ENCODE results near the gene TIMM22. TPM values are rescaled to one million over a fixed set of nuclear protein-coding genes. Genes with fewer than 3 reads are reported as not detected.
"Not testable (repeated sequence)": the region's sequence is repeated elsewhere in the genome, so short reads cannot be mapped to it uniquely, and the experiment has no call there.

The TIMM22 gene
- total RNA-seq, 1 experiment from 2014 or later: 24.9 TPM

DNA sequence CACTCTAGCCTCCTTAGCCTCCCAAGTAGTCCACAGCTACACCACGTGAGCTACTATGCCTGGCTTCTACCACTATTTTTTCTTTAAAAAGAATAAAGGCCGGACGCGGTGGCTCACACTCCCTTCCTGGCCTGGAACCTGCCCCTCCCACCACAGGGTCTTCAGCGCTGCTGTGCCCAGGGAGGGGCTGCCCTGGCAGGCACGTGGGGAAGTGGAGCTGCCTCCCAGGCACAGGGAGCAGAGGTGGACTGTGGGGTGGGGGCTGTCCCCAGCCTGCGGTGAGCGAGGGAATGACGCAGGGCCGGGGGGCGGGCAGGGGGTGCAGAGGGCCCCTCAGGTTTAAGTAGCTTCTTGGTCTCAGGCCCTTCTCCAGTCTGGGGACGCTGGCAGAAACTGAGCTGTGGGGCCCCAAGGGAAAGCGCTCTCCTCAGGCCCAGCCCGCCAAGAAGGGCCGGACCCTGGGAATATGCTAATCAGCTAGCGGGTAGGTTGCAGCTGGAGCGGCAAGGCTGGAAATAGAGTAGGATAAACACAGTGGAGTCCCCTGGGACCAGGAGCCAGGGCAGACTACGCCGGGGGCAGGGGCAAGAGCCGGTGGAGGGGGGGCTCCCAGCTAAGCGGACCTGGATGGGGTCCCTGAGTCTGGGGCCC is 46.8 kb downstream of the TIMM22 start:
- DNase-seq (ENCODE audit: low read depth, low spot score): no peak
- in situ Hi-C loops (cut with HindIII; ENCODE audit: low pct_unique_long_range_greater_than_20kb, low sequenced_read_pairs): no loop called here

DNA sequence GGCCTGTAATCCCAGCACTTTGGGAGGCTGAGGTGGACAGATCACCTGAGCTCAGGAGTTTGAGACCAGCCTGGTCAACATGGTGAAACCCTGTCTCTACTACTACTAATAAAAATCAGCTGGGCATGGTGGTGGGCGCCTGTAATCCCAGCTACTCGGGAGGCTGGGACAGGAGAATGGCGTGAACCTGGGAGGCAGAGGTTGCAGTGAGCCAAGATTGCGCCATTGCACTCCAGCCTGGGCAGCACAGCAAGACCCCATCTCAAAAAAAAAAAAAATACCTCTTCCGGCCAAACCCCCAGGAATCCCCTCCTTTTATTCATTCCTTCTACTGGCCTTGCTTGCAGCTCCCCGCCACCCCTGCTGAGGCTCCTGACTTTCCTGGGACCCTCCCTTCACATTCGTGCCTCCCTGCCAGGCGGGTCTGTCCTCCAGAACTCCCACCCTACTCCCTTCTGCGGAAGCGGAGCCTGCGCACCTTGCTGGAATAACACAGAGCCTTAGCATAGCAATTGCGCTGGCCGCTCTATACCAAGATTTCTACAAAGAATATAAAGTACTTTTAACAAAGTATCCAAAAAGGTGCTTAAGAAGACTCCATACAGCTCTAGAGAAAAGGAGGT is 47.6 kb downstream of the TIMM22 start:
- DNase-seq (ENCODE audit: low read depth, low spot score); in situ Hi-C loops (cut with HindIII; ENCODE audit: low pct_unique_long_range_greater_than_20kb, low sequenced_read_pairs): not testable (repeated sequence)

DNA sequence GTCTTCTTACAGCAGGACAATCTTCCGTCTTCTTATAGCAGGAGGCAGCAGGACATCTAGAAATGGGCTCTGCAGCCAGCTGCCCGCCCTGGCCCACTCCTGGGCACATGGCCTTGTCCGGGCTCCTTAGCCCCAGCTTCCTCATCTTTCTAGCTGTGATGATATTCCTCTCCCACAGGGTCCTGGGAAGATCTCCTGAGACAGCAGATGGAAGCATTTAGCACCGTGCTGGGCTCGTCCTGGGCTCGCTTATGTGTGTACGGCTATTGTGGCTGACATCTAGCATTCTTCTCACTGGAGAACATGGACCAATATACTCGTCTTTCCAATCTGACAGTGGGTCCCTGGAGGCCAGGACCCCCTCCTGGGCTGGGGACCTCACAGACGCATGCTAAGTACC is 48.5 kb downstream of the TIMM22 start:
- DNase-seq (ENCODE audit: low read depth, low spot score): no peak
- in situ Hi-C loops (cut with HindIII; ENCODE audit: low pct_unique_long_range_greater_than_20kb, low sequenced_read_pairs): no loop called here

DNA sequence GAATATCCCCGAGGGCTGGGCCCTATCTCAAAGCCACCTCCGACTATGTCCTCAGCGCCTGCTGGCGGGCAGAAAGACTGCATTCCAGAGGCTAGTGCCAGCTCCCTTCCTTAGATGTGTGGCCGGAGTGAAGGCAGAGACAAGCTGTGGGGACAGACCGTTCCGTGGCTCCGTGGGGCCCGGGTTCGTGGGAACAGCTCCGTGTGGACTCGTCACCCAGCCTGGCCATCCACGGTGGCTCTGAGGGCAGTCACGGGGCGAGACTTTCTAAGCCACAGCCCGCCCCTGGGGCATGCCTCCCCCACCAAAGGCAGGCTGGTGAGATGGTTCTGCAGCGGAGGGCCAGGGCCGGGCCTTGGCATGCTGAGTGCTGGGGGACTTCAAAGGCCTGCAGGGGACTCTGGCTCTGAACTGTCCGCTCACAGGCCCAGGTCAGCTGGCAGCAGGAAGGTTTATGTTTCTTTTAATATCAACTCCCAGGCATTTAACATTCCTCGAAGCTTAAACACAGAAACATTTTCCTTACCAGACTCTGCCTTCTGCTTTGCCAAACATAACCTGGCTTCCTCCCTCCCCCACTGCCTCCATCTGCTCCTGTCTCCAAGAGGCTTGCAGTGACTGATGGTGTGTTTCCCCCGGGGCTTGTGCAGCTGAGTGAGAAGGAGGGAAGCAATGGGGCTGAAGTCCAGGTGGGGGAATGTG is 50.4 kb downstream of the TIMM22 start:
- DNase-seq (ENCODE audit: low read depth, low spot score): no peak
- in situ Hi-C loops (cut with HindIII; ENCODE audit: low pct_unique_long_range_greater_than_20kb, low sequenced_read_pairs): no loop called here

DNA sequence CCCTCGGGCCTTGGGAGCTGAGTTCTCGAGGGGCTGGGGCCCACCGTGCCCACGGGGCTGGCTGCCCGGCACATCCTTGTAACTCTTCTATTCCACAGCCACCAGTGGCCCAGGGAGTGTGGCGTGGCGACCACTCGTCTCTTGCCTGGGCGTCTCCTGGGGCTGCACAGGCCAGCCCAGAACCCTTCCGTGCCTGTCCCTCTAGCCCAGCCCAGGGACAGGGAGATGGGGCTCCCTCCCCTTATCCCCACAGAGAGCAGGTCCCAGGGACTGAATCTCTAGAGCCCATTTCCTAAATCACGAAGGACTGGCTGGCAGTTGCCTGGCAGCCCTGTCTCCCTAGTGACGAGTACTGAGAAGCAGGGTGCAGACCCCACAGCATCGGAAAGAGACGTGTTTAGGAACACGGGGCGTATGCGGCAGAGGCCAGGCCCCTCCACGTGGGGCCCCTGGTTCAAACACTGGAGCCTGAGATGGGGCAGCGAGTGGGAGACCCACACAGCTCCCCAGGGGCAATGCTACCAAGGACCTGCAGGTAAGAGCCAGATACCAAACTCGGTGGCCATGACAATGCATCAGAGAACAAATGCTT is 51.0 kb downstream of the TIMM22 start:
- DNase-seq (ENCODE audit: low read depth, low spot score): no peak
- in situ Hi-C loops (cut with HindIII; ENCODE audit: low pct_unique_long_range_greater_than_20kb, low sequenced_read_pairs): no loop called here

DNA sequence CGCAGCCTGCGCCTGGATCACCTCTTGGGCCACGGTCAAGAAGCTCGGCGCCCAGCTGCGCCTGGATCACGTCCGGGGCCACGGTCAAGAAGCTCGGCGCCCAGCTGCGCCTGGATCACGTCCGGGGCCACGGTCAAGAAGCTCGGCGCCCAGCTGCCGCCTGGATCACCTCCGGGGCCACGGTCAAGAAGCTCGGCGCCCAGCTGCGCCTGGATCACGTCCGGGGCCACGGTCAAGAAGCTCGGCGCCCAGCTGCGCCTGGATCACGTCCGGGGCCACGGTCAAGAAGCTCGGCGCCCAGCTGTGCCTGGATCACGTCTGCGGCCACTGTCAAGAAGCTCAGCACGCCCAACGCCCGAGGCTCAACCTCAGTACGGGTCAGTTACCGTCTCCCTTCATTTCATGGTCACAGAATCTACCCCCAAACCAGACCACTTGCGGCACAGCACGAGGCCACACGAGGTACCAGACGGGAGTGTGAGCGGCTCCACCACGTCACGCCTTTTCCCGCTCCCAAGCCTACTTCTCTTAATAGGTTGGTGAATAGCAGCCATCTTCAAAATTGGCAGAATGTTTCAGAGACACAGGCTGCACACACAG is 51.7 kb downstream of the TIMM22 start:
- in situ Hi-C loops (cut with HindIII; ENCODE audit: low pct_unique_long_range_greater_than_20kb, low sequenced_read_pairs); DNase-seq (ENCODE audit: low read depth, low spot score): not testable (repeated sequence)

DNA sequence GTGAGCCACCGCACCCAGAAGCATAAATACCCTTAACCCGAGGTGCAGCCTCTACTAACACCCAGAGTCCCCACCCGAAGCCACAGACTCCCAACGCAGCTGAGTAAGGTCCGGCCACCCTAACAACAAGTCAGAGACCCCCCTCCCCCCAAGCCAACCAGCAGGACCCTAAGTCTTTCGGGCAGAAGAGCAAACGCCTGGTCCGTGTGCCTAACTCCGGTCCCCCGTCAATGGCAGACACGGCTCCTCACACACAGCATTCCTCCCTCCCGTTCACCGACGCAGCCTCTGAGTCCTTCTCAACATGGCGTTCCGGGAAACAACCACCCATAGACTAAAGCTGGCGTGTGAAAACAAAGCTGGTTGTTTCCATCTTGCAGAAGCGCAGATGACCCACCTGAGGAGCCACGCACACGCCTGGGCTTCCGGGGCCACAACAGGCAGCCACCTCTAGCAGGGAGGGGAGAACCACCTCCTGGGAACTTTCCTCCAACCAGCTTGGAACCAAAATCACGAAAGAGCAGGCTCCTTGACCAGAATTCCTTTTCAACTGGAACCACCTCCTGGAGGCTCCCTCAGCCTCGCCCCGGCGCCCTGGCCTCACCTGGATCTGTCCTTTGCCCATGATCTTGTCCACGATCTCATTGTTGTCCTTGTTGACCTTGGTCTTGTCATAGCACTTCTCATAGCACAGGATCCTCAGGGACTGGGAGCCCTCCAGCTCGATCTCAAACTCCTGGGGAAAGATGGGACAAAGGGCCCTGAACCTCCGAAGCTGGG is 52.7 kb downstream of the TIMM22 start:
- in situ Hi-C loops (cut with HindIII; ENCODE audit: low pct_unique_long_range_greater_than_20kb, low sequenced_read_pairs): no loop called here
- no peak for DNase-seq (ENCODE audit: low read depth, low spot score)

DNA sequence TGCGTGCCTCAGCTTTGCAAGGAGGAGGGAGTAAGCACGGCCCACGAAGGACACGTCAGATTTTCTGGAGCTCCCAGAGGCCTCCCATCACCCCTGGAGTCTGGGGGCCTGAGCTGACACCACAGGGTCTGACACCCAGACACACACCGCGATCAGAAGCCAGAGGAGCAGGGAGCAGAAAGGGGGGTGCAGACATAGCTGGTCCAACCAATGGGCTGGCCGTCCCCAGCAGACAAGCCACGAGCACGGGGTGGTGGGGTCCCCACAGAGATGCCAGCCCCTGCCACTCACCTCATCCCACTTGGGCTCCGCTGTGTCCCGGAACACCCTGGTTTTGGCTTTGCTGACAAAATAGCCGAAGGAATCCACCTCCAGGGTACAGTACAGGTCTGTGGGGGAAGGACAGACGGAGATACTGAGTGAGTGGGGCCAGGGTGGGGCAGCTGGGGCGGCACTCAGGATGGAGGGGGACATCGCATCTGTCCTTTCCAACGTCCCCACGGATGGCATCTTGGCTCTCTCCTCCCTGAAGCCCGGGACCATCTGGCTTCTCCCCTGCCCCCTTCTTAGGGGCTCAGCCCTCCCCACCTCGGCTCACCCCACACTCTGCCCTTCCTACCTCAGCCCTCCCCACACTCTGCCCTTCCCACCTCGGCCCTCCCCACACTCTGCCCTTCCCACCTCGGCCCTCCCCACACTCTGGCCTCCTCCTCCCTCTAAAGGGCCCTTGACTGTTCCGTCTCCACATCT is 53.5 kb downstream of the TIMM22 start:
- in situ Hi-C loops (cut with HindIII; ENCODE audit: low pct_unique_long_range_greater_than_20kb, low sequenced_read_pairs): no loop called here
- no peak for DNase-seq (ENCODE audit: low read depth, low spot score)

DNA sequence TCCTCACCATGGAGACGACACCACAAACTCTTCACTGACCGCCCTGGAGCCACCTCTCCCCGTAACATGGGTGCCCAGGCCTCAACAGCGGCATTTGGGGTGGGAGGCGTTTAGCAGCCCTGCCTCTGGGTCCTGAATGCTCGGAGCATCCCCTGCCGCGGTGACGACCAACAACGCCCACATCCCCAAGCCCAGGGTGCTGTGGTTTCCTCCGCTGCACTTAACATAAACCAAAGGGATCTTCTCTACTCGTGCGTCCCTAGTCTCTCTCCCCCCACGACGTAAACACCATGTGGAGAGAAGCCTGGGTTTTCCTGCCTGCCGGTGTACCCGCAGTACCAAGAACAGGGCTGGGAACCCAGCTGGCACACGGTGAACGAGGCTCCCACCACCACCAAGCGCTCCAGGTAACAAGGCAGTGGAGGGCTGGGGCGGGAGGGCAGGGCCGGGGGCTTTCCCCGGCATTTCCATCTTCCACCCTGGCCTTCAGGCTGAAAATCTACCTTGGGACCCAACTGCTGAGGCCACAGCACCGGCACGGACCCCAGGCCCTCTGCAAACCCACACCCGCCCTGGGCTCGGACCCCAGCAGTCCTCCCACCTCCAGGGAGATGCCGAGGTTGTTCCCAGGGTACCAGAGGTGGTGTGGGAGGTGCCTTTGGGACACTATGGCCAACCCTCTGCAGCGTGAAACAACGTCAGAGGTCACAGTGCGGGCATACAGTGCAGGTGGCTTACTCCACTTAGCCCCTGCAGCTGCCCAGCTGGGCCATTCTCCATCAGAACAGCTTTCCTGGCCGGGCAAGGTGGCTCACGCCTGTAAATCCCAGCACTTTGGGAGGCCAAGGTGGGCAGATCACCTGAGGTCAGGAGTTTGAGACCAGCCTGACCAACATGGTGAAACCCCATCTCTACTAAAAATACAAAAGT is 54.3 kb downstream of the TIMM22 start:
- in situ Hi-C loops (cut with HindIII; ENCODE audit: low pct_unique_long_range_greater_than_20kb, low sequenced_read_pairs): no loop called here

More for the DNA sequence above, 54.3 kb downstream of the TIMM22 start:
- no peak for DNase-seq (ENCODE audit: low read depth, low spot score)

Small RNAs within 50 kb of the gene (small RNA-seq; reads per million reads assigned to genes)
- gene MIR3183: 0 reads per million in 2 experiments

Other genes with a start within 250 kb of the TIMM22 start
- 13.0 and 14.4 TPM in 2 replicates for gene GEMIN4, start 244.9 kb upstream of the TIMM22 start, total RNA-seq (2014; rRNA removed; shearing (Covaris generic))
- 83.1 and 89.3 TPM in 2 replicates for gene GLOD4, start 214.8 kb upstream of the TIMM22 start, total RNA-seq (2014; rRNA removed; shearing (Covaris generic))
- 29.5 and 33.3 TPM in 2 replicates for gene MRM3, start 214.8 kb upstream of the TIMM22 start, total RNA-seq (2014; rRNA removed; shearing (Covaris generic))
- 12.4 and 15.8 TPM in 2 replicates for gene NXN, start 17.4 kb upstream of the TIMM22 start, total RNA-seq (2014; rRNA removed; shearing (Covaris generic))
- 26.2 and 38.4 TPM in 2 replicates for gene ABR, start 182.9 kb downstream of the TIMM22 start, total RNA-seq (2014; rRNA removed; shearing (Covaris generic))